GM12878 (cell line): ENCODE results near the gene GRAMD1A. TPM values are rescaled to one million over a fixed set of nuclear protein-coding genes. Genes with fewer than 3 reads are reported as not detected.

Experiments used
- ATAC-seq: fragments of 200-7000 bp; cut with Tn5 transposase; 3 replicates; pipeline ENCODE4 v1.9.1; 2020; ENCODE audit warnings: mild to moderate bottlenecking, moderate library complexity
- BruUV-seq: library from RNA; stranded (reverse); fragments of 400-500 nt; replicated peaks from 2 replicates; lab custom pipeline; 2021; lab: Mats Ljungman, UMichigan
- CTCF ChIA-PET: fragments of 300-600 bp; sonication (Branson Sonifier 250); formaldehyde crosslinking; extraction: SDS; loops from one replicate; lab custom pipeline; 2021; ENCODE audit warnings: inconsistent platforms; lab: Yijun Ruan, JAX
- POLR2A ChIA-PET: fragments of 350-600 bp; formaldehyde crosslinking; extraction: SDS; loops from one replicate; lab custom pipeline; 2021; ENCODE audit warnings: inconsistent platforms; lab: Charles Lee
- RAD21 ChIA-PET: fragments of 300-600 bp; sonication (Branson Sonifier 250); formaldehyde crosslinking; loops from one replicate; lab custom pipeline; 2023; ENCODE audit warnings: antibody characterized with exemption; ENCODE audit not compliant: unreplicated experiment; lab: Charles Lee
- SMC1A ChIA-PET: fragments of 300-600 bp; sonication (Branson Sonifier 250); formaldehyde crosslinking; loops from one replicate; lab custom pipeline; 2023; ENCODE audit not compliant: unreplicated experiment, uncharacterized antibody; lab: Charles Lee
- DNase-seq: peaks from one replicate; pipeline ENCODE4 v3.0.0-alpha.2; 2011; ENCODE audit warnings: low read depth, low spot score
- FAIRE-seq: peaks from 3 replicates; lab custom pipeline; 2011; peaks lifted over from hg19 to GRCh38; lab: Jason Lieb, UNC
- H2AFZ ChIP-seq: 2 replicates; pipeline ENCODE4 v1.6.0; 2011; ENCODE audit warnings: low read depth, low read length, control low read depth; ENCODE audit not compliant: control insufficient read depth
- H3K27ac ChIP-seq: 2 replicates; pipeline ENCODE4 v1.5.1; 2011; ENCODE audit warnings: control low read depth; ENCODE audit not compliant: control insufficient read depth, insufficient read depth
- H3K27me3 ChIP-seq, 2 experiments: replicated peaks in 1 of 2; 2 replicates each; pipeline versions ENCODE4 v1.6.0 to v1.6.1; 2011; ENCODE audit warnings: low read length in 1 of 2; ENCODE audit not compliant: control insufficient read depth in 2 of 2, insufficient read depth in 2 of 2
- H3K36me3 ChIP-seq, 2 experiments: 2 replicates each; pipeline ENCODE4 v1.5.1; 2011; ENCODE audit warnings: low read length in 1 of 2; ENCODE audit not compliant: control insufficient read depth in 2 of 2, insufficient read depth in 2 of 2
- H3K4me1 ChIP-seq: 2 replicates; pipeline ENCODE4 v1.6.1; 2011; ENCODE audit warnings: mild to moderate bottlenecking, low read length, moderate library complexity, mixed read lengths; ENCODE audit not compliant: control insufficient read depth, insufficient read depth
- H3K4me2 ChIP-seq: 2 replicates; pipeline ENCODE4 v1.6.0; 2011; ENCODE audit warnings: control low read depth; ENCODE audit not compliant: control insufficient read depth, insufficient read depth
- H3K4me3 ChIP-seq: fragments of 200-600 bp; sonication (generic); 2 replicates; pipeline ENCODE4 v1.5.1; 2016
- H3K79me2 ChIP-seq: 2 replicates; pipeline ENCODE4 v1.6.0; 2011; ENCODE audit warnings: low read length; ENCODE audit not compliant: control insufficient read depth, insufficient read depth
- H3K9ac ChIP-seq: 2 replicates; pipeline ENCODE4 v1.8.0; 2011; ENCODE audit warnings: low read length, control low read depth, mixed read lengths; ENCODE audit not compliant: control insufficient read depth, insufficient read depth
- H3K9me3 ChIP-seq: replicated peaks from 3 replicates; pipeline ENCODE4 v1.5.1; 2011; ENCODE audit warnings: mild to moderate bottlenecking, low read length; ENCODE audit not compliant: control insufficient read depth, insufficient read depth
- H4K20me1 ChIP-seq: 2 replicates; pipeline ENCODE4 v1.6.0; 2011; ENCODE audit not compliant: control insufficient read depth, insufficient read depth
- ATF7 ChIP-seq: fragments of 450-650 bp; IDR thresholded peaks from 2 replicates; pipeline ENCODE4 v1.6.1; 2016; ENCODE audit warnings: low read depth, mild to moderate bottlenecking
- CEBPZ ChIP-seq: fragments of 150-350 bp; IDR thresholded peaks from 2 replicates; pipeline ENCODE4 v1.6.1; 2016; ENCODE audit warnings: low read depth, low read length
- EP300 ChIP-seq, 2 experiments: fragments of 150-350 bp in 1 of 2; IDR thresholded peaks; 2 replicates each; pipeline ENCODE4 v1.6.1; 2011 to 2012; ENCODE audit warnings: low read depth in 2 of 2, low read length in 2 of 2, borderline replicate concordance in 1 of 2, improper control_type of control experiment in 1 of 2, inconsistent platforms in 1 of 2; ENCODE audit not compliant: control insufficient read depth in 1 of 2
- ETV6 ChIP-seq, 2 experiments: fragments of 450-650 bp in 1 of 2; IDR thresholded peaks in 1 of 2; conservative IDR thresholded peaks in 1 of 2; 2 replicates each; pipeline ENCODE4 v1.6.1; 2014; ENCODE audit warnings: antibody characterized with exemption in 1 of 2, borderline replicate concordance in 1 of 2, low read depth in 1 of 2, mild to moderate bottlenecking in 1 of 2, moderate library complexity in 1 of 2
- FOS ChIP-seq: IDR thresholded peaks from 3 replicates; pipeline ENCODE4 v1.6.1; 2011; ENCODE audit warnings: borderline replicate concordance; ENCODE audit not compliant: insufficient read length; ENCODE audit errors: extremely low read depth
- IRF4 ChIP-seq: IDR thresholded peaks from 2 replicates; pipeline ENCODE4 v1.6.1; 2011; ENCODE audit warnings: low read depth, low read length
- IRF5 ChIP-seq: fragments of 450-650 bp; IDR thresholded peaks from 2 replicates; pipeline ENCODE4 v1.6.1; 2017; ENCODE audit warnings: borderline replicate concordance
- MLLT1 ChIP-seq: fragments of 450-650 bp; IDR thresholded peaks from 2 replicates; pipeline ENCODE4 v1.6.1; 2016; ENCODE audit warnings: mild to moderate bottlenecking
- NFYB ChIP-seq: IDR thresholded peaks from 2 replicates; pipeline ENCODE4 v1.6.1; 2011; ENCODE audit warnings: low read depth, mild to moderate bottlenecking, low read length, improper control_type of control experiment, moderate library complexity; ENCODE audit not compliant: insufficient read depth
- RELA ChIP-seq: fragments of 450-650 bp; IDR thresholded peaks from 2 replicates; pipeline ENCODE4 v1.8.0; 2014; ENCODE audit warnings: borderline replicate concordance; ENCODE audit not compliant: partially characterized antibody
- RUNX3 ChIP-seq: IDR thresholded peaks from 2 replicates; pipeline ENCODE4 v1.6.1; 2012; ENCODE audit warnings: low read length, inconsistent platforms
- STAT1 ChIP-seq: fragments of 450-650 bp; conservative IDR thresholded peaks from 2 replicates; pipeline ENCODE4 v1.6.1; 2014; ENCODE audit warnings: antibody characterized with exemption, mild to moderate bottlenecking
- STAT3 ChIP-seq: IDR thresholded peaks from 2 replicates; pipeline ENCODE4 v1.6.1; 2011; ENCODE audit warnings: low read depth, low read length, improper control_type of control experiment
- ZBTB33 ChIP-seq: fragments of 450-650 bp; IDR thresholded peaks from 2 replicates; pipeline ENCODE4 v1.6.1; 2017; ENCODE audit warnings: mild to moderate bottlenecking
- ZNF207 ChIP-seq: fragments of 450-650 bp; IDR thresholded peaks from 2 replicates; pipeline ENCODE4 v1.6.1; 2014; ENCODE audit warnings: antibody characterized with exemption, mild to moderate bottlenecking, borderline replicate concordance
- WGBS: methylation state at CpG from one replicate; pipeline ENCODE4 v1.1.6; 2016; ENCODE audit warnings: low lambda C conversion rate; ENCODE audit not compliant: insufficient replicate concordance, insufficient coverage; ENCODE audit errors: missing lambda C conversion rate; 5-methylcytosine and 5-hydroxymethylcytosine counted together
- in situ Hi-C: fragments of 300-500 bp; cut with MboI; formaldehyde crosslinking; loops from 9 replicates; pipeline ENCODE4 v1.14.3; 2018; ENCODE audit warnings: mixed read lengths
- intact Hi-C: fragments of 100-400 bp; cut with micrococcal nuclease; formaldehyde crosslinking; loops from one replicate; pipeline ENCODE4 v1.14.2; 2022; ENCODE audit not compliant: unreplicated experiment
- polyA plus RNA-seq, 11 experiments: library from polyadenylated mRNA; depleted of rRNA in 4 of 11; unstranded in 6 of 11; stranded (reverse) in 5 of 11; fragments of >200 nt; fragmentation: Nextera tagmentation in 4 of 11; fragmentation: Illumina TruSeq in 1 of 11; extraction: Ambion mirVana in 4 of 11; extraction: Trizol in 1 of 11; gene quantifications; 1 replicate in 1 of 11; 2 replicates in 10 of 11; pipeline versions ENCODE4 v1.2.1 to v1.2.3, GENCODE V29; 2011 to 2016; ENCODE audit warnings: inconsistent platforms in 2 of 11, missing spikeins in 2 of 11, low read depth in 1 of 11
- total RNA-seq, 4 experiments: library from RNA; depleted of rRNA in 3 of 4; stranded (reverse); fragments of >200 nt in 3 of 4; fragmentation: Illumina TruSeq in 1 of 4; extraction: Trizol in 1 of 4; gene quantifications; 2 replicates each; pipeline versions ENCODE4 v1.2.1 to v1.2.3, GENCODE V29; 2013 to 2021

The GRAMD1A gene
- total and polyA plus RNA-seq, 10 of the 15 experiments (the other 5 are each of a cell fraction or from before 2014, with no cell fraction given), result 0.79 to 73.6 (median 35.3) TPM

GRCh38 chr19:35042056-35042730 lies 42.1 kb downstream of the GRAMD1A start:
- ChIA-PET SMC1A (no interaction called here), POLR2A (interaction anchor here (0.6 kb wide), 1 partner anchor 53 kb away, joined by 4 read pairs; no protein-coding TSS in a partner anchor), CTCF (interaction anchor here (1.3 to 5.4 kb wide), 6 partner anchors 14 to 100 kb away, joined by 3 to 56 read pairs (median 11); no protein-coding TSS in a partner anchor), RAD21 (no interaction called here)
- Histone ChIP-seq H3K36me3 (no peaks in the 10 kb centered on the region), H3K27me3 (peaks cover 0 to 5% of the 10 kb centered on the region in 2 experiments; a peak in 3 of 4 replicates), H3K79me2 (no peaks in the 10 kb centered on the region), H3K4me3 (no peak overlapping the region), H3K9ac (no peak overlapping the region), H3K4me1 (peaks cover 13% of the 10 kb centered on the region), H3K4me2 (no peak overlapping the region), H4K20me1 (no peaks in the 10 kb centered on the region), H3K27ac (no peak overlapping the region), H3K9me3 (no peaks in the 10 kb centered on the region), H2AFZ (no peak overlapping the region)
- FAIRE-seq (no peak), ATAC-seq (no peak), DNase-seq (no peak)
- no TSS peak for BruUV-seq
- WGBS, result 49% methylated on average over 14 of the region's 14 CpGs
- intact Hi-C loops (no loop called here), in situ Hi-C loops (no loop called here)
- no peak for TF ChIP-seq ZNF207
- no peak for TF ChIP-seq IRF5
- TF ChIP-seq STAT1, result no peak
- TF ChIP-seq MLLT1, result no peak
- no peak for TF ChIP-seq IRF4
- no peak for TF ChIP-seq EP300 (IDR thresholded peaks at IDR 0.05; ENCODE audit: borderline replicate concordance in 1 of 2, control insufficient read depth in 1 of 2, low read depth in 2 of 2, low read length in 2 of 2)
- no peak for TF ChIP-seq ATF7
- no peak for TF ChIP-seq RUNX3
- TF ChIP-seq ETV6 (conservative IDR thresholded peaks at IDR 0.05 in 1 of 2, IDR thresholded peaks at IDR 0.05 in 1 of 2; ENCODE audit: borderline replicate concordance in 1 of 2, low read depth in 1 of 2), result no peak
- no peak for TF ChIP-seq NFYB
- TF ChIP-seq STAT3, result no peak
- TF ChIP-seq RELA, result no peak
- TF ChIP-seq CEBPZ, result no peak
- TF ChIP-seq FOS, result no peak
- no peak for TF ChIP-seq ZBTB33
